ENCODE data around the gene RGS3.

DNA sequence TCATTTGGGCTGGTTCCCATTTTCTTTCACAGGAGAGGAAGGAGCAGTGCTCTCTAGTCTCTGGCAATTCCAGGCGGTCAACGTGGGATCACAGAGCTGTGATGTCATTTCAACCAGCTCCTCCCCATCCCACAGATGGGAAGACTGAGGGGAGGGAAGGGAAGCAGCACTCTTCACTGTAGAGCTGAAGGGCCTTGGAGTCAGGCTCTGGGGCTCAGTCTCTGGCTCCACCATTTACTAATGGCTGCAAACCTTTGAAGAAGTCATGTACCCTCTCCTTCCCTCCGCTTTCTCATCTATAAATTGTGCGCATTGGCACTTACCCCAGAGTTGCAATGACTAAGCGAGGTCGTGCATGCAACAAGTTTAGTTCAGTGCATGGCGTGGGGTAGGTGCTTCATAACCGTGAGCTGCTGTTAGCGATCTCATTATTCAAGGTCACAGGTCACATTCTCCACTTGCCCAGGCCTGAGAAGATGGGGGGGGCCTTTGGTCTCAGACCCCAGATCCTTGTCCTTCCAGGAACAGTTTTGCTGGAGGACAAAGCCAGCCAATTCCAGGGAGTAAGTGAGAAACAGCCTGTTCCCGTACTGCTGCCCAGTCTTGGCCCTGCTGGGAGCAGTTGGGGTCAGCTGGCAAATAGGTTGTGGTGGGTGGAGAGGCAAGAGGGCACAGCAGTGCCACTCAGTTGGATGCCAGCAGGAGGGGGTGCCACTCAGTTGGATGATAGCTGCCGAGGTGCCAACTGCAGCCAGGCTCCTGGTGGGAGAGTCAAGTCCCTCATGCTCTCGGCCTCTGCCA is 136.7 kb downstream of the RGS3 start:
- no peak for TF ChIP-seq CBX2 (IDR thresholded peaks at IDR 0.05; ENCODE audit: borderline replicate concordance, low read depth)
- TF ChIP-seq, protein P1, sequence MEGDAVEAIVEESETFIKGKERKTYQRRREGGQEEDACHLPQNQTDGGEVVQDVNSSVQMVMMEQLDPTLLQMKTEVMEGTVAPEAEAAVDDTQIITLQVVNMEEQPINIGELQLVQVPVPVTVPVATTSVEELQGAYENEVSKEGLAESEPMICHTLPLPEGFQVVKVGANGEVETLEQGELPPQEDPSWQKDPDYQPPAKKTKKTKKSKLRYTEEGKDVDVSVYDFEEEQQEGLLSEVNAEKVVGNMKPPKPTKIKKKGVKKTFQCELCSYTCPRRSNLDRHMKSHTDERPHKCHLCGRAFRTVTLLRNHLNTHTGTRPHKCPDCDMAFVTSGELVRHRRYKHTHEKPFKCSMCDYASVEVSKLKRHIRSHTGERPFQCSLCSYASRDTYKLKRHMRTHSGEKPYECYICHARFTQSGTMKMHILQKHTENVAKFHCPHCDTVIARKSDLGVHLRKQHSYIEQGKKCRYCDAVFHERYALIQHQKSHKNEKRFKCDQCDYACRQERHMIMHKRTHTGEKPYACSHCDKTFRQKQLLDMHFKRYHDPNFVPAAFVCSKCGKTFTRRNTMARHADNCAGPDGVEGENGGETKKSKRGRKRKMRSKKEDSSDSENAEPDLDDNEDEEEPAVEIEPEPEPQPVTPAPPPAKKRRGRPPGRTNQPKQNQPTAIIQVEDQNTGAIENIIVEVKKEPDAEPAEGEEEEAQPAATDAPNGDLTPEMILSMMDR (IDR thresholded peaks at IDR 0.05): no peak
- TF ChIP-seq, protein P2, sequence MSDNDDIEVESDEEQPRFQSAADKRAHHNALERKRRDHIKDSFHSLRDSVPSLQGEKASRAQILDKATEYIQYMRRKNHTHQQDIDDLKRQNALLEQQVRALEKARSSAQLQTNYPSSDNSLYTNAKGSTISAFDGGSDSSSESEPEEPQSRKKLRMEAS (IDR thresholded peaks at IDR 0.05): no peak
- TF ChIP-seq, protein P3, sequence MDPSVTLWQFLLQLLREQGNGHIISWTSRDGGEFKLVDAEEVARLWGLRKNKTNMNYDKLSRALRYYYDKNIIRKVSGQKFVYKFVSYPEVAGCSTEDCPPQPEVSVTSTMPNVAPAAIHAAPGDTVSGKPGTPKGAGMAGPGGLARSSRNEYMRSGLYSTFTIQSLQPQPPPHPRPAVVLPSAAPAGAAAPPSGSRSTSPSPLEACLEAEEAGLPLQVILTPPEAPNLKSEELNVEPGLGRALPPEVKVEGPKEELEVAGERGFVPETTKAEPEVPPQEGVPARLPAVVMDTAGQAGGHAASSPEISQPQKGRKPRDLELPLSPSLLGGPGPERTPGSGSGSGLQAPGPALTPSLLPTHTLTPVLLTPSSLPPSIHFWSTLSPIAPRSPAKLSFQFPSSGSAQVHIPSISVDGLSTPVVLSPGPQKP (IDR thresholded peaks at IDR 0.05; ENCODE audit: low read depth, low read length): no peak
- TF ChIP-seq MYC (IDR thresholded peaks at IDR 0.05; ENCODE audit: borderline replicate concordance, low read length): no peak
- no peak for TF ChIP-seq CHD2 (IDR thresholded peaks at IDR 0.05; ENCODE audit: low read length, partially characterized antibody)
- TF ChIP-seq POLR2A (IDR thresholded peaks at IDR 0.05; ENCODE audit: low read length): no peak
- no peak for TF ChIP-seq EP300 (IDR thresholded peaks at IDR 0.05)
- no peak for TF ChIP-seq HDAC2 (IDR thresholded peaks at IDR 0.05)
- no peak for TF ChIP-seq KDM5A (IDR thresholded peaks at IDR 0.05)
- TF ChIP-seq RAD21 (conservative IDR thresholded peaks at IDR 0.05 in 1 of 2, IDR thresholded peaks at IDR 0.05 in 1 of 2): no peak
- TF ChIP-seq MAFK (IDR thresholded peaks at IDR 0.05; ENCODE audit: partially characterized antibody): no peak

Measured in A549 (cell line).